IPS-NIHi7 (cell line): ENCODE measurements around the gene SDK1.
A peak's percentile ranks its signal among the peaks of the same experiment; 100 is the strongest.

Experiments used
- DNase-seq: peaks from one replicate; pipeline ENCODE4 v3.0.0; 2012; ENCODE audit warnings: mixed read lengths; ENCODE audit errors: extremely low spot score

SDK1 gene

GRCh38 chr7:3300651-3301448 is at the start of gene SDK1:
Gene SDK1 (plus strand): TSS chr7:3301252. CDS start chr7:3301587, 335 bp downstream.
- peak; percentile 90 for DNase-seq

GRCh38 chr7:3254718-3255117 is 46.3 kb upstream of the SDK1 start:
- no peak for DNase-seq

GRCh38 chr7:3259711-3260400 is 41.2 kb upstream of the SDK1 start:
- no peak for DNase-seq

- DNase-seq: no peak
Measured at GRCh38 chr7:3260401-3260715, 40.7 kb upstream of the SDK1 start.

GRCh38 chr7:3264693-3265339 is 36.2 kb upstream of the SDK1 start:
- DNase-seq: no peak

- DNase-seq: no peak
Measured at GRCh38 chr7:3265388-3265787, 35.7 kb upstream of the SDK1 start.

- DNase-seq: no peak
Measured at GRCh38 chr7:3266240-3266639, 34.8 kb upstream of the SDK1 start.

- no peak for DNase-seq
Measured at GRCh38 chr7:3267966-3268690, 32.9 kb upstream of the SDK1 start.

- no peak for DNase-seq
Measured at GRCh38 chr7:3270362-3270761, 30.7 kb upstream of the SDK1 start.

- DNase-seq: no peak
Measured at GRCh38 chr7:3271298-3271697, 29.8 kb upstream of the SDK1 start.

GRCh38 chr7:3272691-3273141 is 28.3 kb upstream of the SDK1 start:
- no peak for DNase-seq

GRCh38 chr7:3274131-3274530 is 26.9 kb upstream of the SDK1 start:
- no peak for DNase-seq

- no peak for DNase-seq
Measured at GRCh38 chr7:3277604-3278572, 23.2 kb upstream of the SDK1 start.

GRCh38 chr7:3279147-3279818 is 21.8 kb upstream of the SDK1 start:
- DNase-seq: no peak

GRCh38 chr7:3280445-3280844 is 20.6 kb upstream of the SDK1 start:
- DNase-seq: no peak

GRCh38 chr7:3280946-3281656 is 20.0 kb upstream of the SDK1 start:
- DNase-seq: no peak

- no peak for DNase-seq
Measured at GRCh38 chr7:3282457-3282856, 18.6 kb upstream of the SDK1 start.

GRCh38 chr7:3283130-3283704 is 17.8 kb upstream of the SDK1 start:
- DNase-seq: no peak

- DNase-seq: no peak
Measured at GRCh38 chr7:3285652-3286051, 15.4 kb upstream of the SDK1 start.
